NB4 (cell line): ENCODE measurements around the gene LAMP1.

Experiments used
- DNase-seq: peaks from one replicate; pipeline ENCODE4 v3.0.0; 2010; ENCODE audit warnings: low read depth
- H3K4me3 ChIP-seq: one replicate; pipeline ENCODE4 v1.5.1; 2011; ENCODE audit warnings: mild to moderate bottlenecking, low read depth, low read length, moderate library complexity
- MYC ChIP-seq: IDR thresholded peaks from 2 replicates; pipeline ENCODE4 v1.6.1; 2011; ENCODE audit warnings: low read depth, low read length
- POLR2A ChIP-seq: IDR thresholded peaks from 2 replicates; pipeline ENCODE4 v1.6.1; 2011; ENCODE audit warnings: mild to moderate bottlenecking; ENCODE audit not compliant: insufficient read length; ENCODE audit errors: extremely low read depth
- TF ChIP-seq, protein P1 (sequence below): IDR thresholded peaks from one replicate; pipeline ENCODE4 v1.5.1; 2012; ENCODE audit warnings: low read depth, low read length
- TF ChIP-seq, protein P2 (sequence below): IDR thresholded peaks from 2 replicates; pipeline ENCODE4 v1.6.1; 2011; ENCODE audit warnings: low read depth, low read length

LAMP1 gene

GRCh38 chr13:113353254-113353653 lies 56.2 kb downstream of the LAMP1 start:
- TF ChIP-seq MYC (no peak), POLR2A (no peak)
- TF ChIP-seq, protein P1, sequence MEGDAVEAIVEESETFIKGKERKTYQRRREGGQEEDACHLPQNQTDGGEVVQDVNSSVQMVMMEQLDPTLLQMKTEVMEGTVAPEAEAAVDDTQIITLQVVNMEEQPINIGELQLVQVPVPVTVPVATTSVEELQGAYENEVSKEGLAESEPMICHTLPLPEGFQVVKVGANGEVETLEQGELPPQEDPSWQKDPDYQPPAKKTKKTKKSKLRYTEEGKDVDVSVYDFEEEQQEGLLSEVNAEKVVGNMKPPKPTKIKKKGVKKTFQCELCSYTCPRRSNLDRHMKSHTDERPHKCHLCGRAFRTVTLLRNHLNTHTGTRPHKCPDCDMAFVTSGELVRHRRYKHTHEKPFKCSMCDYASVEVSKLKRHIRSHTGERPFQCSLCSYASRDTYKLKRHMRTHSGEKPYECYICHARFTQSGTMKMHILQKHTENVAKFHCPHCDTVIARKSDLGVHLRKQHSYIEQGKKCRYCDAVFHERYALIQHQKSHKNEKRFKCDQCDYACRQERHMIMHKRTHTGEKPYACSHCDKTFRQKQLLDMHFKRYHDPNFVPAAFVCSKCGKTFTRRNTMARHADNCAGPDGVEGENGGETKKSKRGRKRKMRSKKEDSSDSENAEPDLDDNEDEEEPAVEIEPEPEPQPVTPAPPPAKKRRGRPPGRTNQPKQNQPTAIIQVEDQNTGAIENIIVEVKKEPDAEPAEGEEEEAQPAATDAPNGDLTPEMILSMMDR, result no peak
- TF ChIP-seq, protein P2, sequence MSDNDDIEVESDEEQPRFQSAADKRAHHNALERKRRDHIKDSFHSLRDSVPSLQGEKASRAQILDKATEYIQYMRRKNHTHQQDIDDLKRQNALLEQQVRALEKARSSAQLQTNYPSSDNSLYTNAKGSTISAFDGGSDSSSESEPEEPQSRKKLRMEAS, result no peak
- H3K4me3 ChIP-seq, result no peak overlapping the region
- no peak for DNase-seq

DNA sequence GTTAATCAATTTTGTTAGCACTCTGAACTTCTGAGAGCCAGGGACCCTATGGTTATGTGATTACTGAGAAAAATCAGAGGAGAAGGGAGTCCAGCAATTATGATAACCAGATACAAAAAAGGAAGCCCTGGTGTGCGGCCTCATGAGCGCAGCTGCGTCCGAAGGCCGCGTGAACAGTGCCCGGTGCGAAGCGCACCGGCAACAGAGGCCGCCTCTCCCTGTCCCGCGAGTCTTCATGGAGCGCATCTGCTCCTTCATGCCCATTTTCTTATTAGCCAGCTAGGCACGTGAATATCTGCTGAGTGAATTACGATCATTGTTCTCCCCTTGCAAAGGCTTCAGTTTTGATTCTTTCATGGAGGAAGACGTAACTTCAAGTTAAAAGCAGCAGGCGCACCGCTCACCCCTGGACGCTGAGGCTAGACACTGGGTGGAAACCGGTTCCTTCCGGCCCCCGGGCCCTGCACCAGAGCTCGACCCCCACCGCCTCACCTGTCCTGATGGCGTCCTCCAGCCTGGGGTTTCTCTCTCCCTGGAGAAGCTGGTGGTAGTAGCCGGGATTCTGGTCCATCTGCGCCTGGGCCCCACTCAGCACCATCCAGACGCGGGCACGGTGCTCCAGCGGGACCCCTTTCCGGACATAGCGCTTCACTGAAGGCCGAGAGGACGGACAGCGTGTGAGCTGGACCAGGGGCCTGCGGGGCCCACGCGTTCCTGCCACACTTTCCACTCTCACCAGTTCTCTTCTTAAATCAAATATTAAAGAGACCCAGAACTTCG lies 58.0 kb downstream of the LAMP1 start:
- TF ChIP-seq MYC (no peak), POLR2A (no peak)
- TF ChIP-seq, protein P2, result no peak
- TF ChIP-seq, protein P1, result no peak
- no peak overlapping the region for H3K4me3 ChIP-seq
- no peak for DNase-seq

DNA sequence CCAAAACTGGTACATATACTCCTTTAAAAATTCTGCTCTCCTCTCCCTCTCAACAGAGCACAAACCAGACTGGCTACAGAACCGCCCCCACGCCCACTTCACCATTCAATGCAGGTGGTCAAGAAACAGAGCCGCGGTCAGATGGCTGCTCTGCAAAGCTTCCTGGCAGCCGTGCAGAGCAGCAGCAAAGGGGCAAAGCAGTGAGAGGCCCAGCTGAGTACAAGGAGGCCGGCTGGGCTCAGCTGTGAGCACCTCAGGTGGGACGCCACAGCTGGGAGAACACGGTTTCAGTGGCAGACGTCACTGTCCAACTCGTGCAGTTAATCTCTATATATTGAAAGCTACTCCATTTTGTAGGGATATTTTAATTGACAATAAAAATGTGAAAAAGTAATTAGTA lies 58.6 kb downstream of the LAMP1 start:
- TF ChIP-seq POLR2A (no peak), MYC (no peak)
- TF ChIP-seq, protein P1, result no peak
- no peak for DNase-seq
- no peak overlapping the region for H3K4me3 ChIP-seq

DNA sequence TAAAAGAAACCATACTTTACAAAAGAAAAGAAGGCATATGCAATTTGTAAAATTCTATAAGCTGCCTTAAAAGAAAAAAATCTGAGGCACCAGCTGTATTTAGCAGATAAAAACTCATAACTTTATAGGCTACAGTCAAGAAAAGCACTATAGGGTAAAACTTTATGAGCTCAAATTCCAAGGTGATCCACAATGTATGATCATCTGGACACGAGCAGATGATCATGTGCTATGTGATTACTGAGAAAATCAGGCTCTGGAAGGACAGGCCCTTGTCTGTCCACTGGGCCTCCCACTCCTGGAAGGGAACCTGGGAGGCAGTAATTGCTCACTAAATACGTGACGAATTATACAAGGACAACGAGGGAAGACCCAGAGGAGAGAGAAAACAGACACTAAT lies 59.6 kb downstream of the LAMP1 start:
- no peak overlapping the region for H3K4me3 ChIP-seq
- TF ChIP-seq, protein P2, result no peak
- TF ChIP-seq MYC (no peak), POLR2A (no peak)
- TF ChIP-seq, protein P1, result no peak
- no peak for DNase-seq

DNA sequence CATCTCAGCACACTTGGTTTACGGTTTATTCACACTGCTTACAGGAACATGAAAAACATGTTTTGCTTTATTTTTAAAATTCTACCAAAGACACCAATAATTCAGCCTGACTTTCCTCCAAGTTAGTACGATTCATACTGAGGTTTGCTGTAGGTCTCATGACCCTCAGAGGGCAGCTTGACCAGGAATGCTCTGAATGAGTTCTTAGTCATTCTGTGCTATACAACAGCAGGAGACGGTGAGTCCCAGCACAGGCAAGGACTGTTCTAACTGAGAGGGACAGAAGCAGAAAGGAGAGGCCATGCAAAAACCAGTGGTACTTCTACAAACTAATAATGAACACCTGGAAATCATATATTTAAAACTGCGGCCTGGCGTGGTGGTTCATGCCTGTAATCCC lies 60.5 kb downstream of the LAMP1 start:
- TF ChIP-seq, protein P2, result no peak
- TF ChIP-seq POLR2A (no peak), MYC (no peak)
- TF ChIP-seq, protein P1, result no peak
- no peak overlapping the region for H3K4me3 ChIP-seq
- DNase-seq, result no peak
